SK-N-MC (cell line): ENCODE data around the gene RAD50.
"Not testable (repeated sequence)": the region's sequence is repeated elsewhere in the genome, so short reads cannot be mapped to it uniquely, and the experiment has no call there.

Experiments
- EZH2 ChIP-seq: fragments of 200-600 bp; sonication (generic); IDR thresholded peaks from one replicate; pipeline ENCODE4 v1.6.1; 2017; ENCODE audit warnings: antibody characterized with exemption
- POLR2AphosphoS5 ChIP-seq: IDR thresholded peaks from 2 replicates; pipeline ENCODE4 v1.6.1; 2012; ENCODE audit warnings: mild to moderate bottlenecking, low read depth, low read length, borderline replicate concordance

DNA sequence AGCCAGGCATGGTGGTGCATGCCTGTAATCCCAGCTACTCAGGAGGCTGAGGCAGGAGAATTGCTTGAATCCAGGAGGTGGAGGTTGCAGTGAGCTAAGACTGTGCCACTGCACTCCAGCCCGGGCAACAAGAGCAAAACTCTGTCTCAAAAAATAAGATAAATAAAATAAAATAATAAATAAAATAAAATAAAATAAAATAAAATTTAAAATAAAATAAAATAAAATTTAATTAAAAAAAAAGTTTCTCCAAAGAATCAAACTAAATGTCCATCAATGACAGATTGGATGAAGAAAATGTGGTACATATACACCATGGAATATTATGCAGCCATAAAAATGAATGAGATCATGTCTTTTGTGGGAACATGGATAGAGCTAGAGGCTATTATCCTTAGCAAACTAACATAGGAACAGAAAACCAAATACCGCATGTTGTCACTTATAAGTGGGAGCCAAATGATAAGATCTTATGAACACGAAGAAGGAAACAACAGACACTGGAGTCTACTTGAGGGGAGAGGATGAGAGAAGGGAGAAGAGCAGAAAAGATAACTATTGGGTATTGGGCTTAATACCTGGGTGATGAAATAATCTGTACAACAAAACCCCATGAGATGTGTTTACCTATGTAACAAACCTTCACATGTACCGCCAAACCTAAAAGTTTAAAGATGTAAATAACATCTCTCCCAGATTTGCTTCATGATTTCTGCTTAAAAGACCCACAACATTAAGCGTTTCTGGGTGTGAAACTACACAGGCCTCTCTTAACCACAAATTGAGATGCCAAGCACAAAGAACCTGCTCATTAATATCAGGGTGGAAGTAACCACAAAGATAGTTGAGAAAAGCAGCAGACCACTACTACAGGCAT lies 135.2 kb downstream of the RAD50 start:
- TF ChIP-seq POLR2AphosphoS5, EZH2: not testable (repeated sequence)
